ENCODE results near the gene OPA3. TPM values are rescaled to one million over a fixed set of nuclear protein-coding genes. Genes with fewer than 3 reads are reported as not detected.

The OPA3 gene
- total RNA-seq, 1 experiment from 2014 or later: 10.1 TPM

DNA sequence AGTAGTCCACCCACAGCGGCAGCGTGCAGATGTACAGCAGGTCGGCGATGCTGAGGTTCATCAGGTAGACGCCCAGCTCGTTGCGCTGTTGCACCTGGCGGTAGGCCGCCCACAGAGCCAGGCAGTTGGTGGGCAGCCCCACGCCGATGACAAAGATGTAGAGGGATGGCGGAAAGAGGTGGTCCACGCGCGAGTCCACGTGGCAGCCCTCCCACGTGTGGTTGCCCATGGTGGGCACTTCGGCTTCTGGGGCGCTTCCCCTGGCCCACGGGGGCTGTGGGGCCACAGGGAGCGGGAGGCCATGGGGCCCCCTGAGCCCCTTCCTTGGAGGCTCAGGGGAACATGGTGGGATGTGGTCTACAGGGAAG is 7.0 kb upstream of the OPA3 start (continued):
- TF ChIP-seq, protein P1, sequence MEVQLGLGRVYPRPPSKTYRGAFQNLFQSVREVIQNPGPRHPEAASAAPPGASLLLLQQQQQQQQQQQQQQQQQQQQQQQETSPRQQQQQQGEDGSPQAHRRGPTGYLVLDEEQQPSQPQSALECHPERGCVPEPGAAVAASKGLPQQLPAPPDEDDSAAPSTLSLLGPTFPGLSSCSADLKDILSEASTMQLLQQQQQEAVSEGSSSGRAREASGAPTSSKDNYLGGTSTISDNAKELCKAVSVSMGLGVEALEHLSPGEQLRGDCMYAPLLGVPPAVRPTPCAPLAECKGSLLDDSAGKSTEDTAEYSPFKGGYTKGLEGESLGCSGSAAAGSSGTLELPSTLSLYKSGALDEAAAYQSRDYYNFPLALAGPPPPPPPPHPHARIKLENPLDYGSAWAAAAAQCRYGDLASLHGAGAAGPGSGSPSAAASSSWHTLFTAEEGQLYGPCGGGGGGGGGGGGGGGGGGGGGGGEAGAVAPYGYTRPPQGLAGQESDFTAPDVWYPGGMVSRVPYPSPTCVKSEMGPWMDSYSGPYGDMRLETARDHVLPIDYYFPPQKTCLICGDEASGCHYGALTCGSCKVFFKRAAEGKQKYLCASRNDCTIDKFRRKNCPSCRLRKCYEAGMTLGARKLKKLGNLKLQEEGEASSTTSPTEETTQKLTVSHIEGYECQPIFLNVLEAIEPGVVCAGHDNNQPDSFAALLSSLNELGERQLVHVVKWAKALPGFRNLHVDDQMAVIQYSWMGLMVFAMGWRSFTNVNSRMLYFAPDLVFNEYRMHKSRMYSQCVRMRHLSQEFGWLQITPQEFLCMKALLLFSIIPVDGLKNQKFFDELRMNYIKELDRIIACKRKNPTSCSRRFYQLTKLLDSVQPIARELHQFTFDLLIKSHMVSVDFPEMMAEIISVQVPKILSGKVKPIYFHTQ (CRISPR knock-in tag; IDR thresholded peaks at IDR 0.05): no peak
- TF ChIP-seq IRF2 (CRISPR knock-in tag; IDR thresholded peaks at IDR 0.05; ENCODE audit: borderline replicate concordance, low read depth) (no peak), JAZF1 (CRISPR knock-in tag; IDR thresholded peaks at IDR 0.05) (no peak), ZNF671 (CRISPR knock-in tag; IDR thresholded peaks at IDR 0.05) (no peak)

DNA sequence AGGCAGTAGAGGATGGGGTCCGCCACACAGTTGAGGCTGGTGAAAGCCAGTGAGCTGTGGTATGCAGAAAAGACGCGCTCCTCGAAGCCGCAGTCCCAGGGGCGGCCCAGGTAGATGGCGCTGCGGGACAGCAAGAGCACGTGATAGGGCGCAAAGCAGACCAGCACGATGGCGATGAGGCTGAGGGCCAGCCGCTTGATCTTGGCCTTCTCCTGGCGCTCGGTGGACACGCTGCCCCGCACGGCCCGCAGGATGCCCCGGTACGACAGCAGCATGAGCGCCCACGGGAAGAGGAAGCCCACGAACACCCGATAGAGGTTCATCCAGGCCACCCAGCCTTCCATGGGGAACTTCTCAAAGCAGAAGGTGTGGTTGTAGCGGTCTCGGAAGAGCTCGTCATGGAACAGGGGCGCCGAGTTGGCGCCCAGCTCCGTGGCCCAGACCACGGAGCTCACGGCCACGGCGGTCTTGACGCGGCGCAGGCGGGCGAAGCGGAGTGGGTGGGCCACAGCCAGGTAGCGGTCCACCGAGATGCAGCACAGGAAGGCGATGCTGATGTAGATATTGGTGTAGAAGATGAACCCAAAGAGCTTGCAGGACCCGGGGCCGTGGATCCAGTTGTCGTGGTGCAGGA is 6.5 kb upstream of the OPA3 start:
- POLR2A ChIA-PET: interaction anchor here (1.0 to 1.2 kb wide), 3 partner anchors 24 to 51 kb away, joined by 3 to 8 read pairs (median 3); partner anchors contain the start of gene EML2
- Mint-ChIP-seq H3K27ac (no peak overlapping the region), H3K9me3 (no peaks in the 10 kb centered on the region), H3K27me3 (ENCODE audit: low read depth) (peaks cover 60% of the 10 kb centered on the region), H3K4me1 (peaks cover 6% of the 10 kb centered on the region), H3K36me3 (no peaks in the 10 kb centered on the region), H3K4me3 (no peak overlapping the region)
- ATAC-seq (peak; percentile 95), DNase-seq (ENCODE audit: low spot score) (peak; percentile 84)
- CTCF ChIA-PET: interaction anchor here (0.5 to 2.6 kb wide), 31 partner anchors 8 to 407 kb away, joined by 3 to 86 read pairs (median 4); partner anchors contain the start of genes GIPR, QPCTL and SNRPD2
- TF ChIP-seq NR1H2 (CRISPR knock-in tag; IDR thresholded peaks at IDR 0.05) (no peak), TEAD4 (CRISPR knock-in tag; IDR thresholded peaks at IDR 0.05) (peak; percentile 75; the same call in 1 of the 2 replicates), MYBL2 (CRISPR knock-in tag; IDR thresholded peaks at IDR 0.05) (peak; percentile 74; the same call in 1 of the 2 replicates), SP1 (CRISPR knock-in tag; conservative IDR thresholded peaks at IDR 0.05) (peak; percentile 74; the same call in 1 of the 2 replicates), ZNF317 (CRISPR knock-in tag; IDR thresholded peaks at IDR 0.05; ENCODE audit: borderline replicate concordance, low read depth) (no peak), ETV6 (CRISPR knock-in tag; IDR thresholded peaks at IDR 0.05) (peak; percentile 83), KAT7 (CRISPR knock-in tag; IDR thresholded peaks at IDR 0.05; ENCODE audit: borderline replicate concordance) (no peak), NFATC4 (CRISPR knock-in tag; IDR thresholded peaks at IDR 0.05) (no peak), GRHL2 (CRISPR knock-in tag; IDR thresholded peaks at IDR 0.05; ENCODE audit: insufficient replicate concordance, severe bottlenecking) (no peak), NFE2L1 (CRISPR knock-in tag; IDR thresholded peaks at IDR 0.05) (peak; percentile 92; the same call in 1 of the 2 replicates), NR2C2 (CRISPR knock-in tag; IDR thresholded peaks at IDR 0.05) (no peak), TCF7 (CRISPR knock-in tag; IDR thresholded peaks at IDR 0.05; ENCODE audit: low read depth) (no peak), CBFB (CRISPR knock-in tag; IDR thresholded peaks at IDR 0.05; ENCODE audit: low read depth) (no peak), SMAD4 (CRISPR knock-in tag; IDR thresholded peaks at IDR 0.05) (0 out of 2 replicates have a peak, but pooled peaks have one; percentile 48), HMGA2 (CRISPR knock-in tag; IDR thresholded peaks at IDR 0.05) (no peak), PRRX2 (CRISPR knock-in tag; IDR thresholded peaks at IDR 0.05) (no peak)
- TF ChIP-seq, protein P2, sequence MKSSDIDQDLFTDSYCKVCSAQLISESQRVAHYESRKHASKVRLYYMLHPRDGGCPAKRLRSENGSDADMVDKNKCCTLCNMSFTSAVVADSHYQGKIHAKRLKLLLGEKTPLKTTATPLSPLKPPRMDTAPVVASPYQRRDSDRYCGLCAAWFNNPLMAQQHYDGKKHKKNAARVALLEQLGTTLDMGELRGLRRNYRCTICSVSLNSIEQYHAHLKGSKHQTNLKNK (CRISPR knock-in tag; IDR thresholded peaks at IDR 0.05): no peak
- TF ChIP-seq, protein P3, sequence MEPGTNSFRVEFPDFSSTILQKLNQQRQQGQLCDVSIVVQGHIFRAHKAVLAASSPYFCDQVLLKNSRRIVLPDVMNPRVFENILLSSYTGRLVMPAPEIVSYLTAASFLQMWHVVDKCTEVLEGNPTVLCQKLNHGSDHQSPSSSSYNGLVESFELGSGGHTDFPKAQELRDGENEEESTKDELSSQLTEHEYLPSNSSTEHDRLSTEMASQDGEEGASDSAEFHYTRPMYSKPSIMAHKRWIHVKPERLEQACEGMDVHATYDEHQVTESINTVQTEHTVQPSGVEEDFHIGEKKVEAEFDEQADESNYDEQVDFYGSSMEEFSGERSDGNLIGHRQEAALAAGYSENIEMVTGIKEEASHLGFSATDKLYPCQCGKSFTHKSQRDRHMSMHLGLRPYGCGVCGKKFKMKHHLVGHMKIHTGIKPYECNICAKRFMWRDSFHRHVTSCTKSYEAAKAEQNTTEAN (CRISPR knock-in tag; IDR thresholded peaks at IDR 0.05): peak; percentile 81; the same call in 1 of the 2 replicates
- TF ChIP-seq, protein P4, sequence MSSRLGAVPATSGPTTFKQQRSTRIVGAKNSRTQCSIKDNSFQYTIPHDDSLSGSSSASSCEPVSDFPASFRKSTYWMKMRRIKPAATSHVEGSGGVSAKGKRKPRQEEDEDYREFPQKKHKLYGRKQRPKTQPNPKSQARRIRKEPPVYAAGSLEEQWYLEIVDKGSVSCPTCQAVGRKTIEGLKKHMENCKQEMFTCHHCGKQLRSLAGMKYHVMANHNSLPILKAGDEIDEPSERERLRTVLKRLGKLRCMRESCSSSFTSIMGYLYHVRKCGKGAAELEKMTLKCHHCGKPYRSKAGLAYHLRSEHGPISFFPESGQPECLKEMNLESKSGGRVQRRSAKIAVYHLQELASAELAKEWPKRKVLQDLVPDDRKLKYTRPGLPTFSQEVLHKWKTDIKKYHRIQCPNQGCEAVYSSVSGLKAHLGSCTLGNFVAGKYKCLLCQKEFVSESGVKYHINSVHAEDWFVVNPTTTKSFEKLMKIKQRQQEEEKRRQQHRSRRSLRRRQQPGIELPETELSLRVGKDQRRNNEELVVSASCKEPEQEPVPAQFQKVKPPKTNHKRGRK (CRISPR knock-in tag; IDR thresholded peaks at IDR 0.05; ENCODE audit: borderline replicate concordance): no peak
- TF ChIP-seq, protein P5, sequence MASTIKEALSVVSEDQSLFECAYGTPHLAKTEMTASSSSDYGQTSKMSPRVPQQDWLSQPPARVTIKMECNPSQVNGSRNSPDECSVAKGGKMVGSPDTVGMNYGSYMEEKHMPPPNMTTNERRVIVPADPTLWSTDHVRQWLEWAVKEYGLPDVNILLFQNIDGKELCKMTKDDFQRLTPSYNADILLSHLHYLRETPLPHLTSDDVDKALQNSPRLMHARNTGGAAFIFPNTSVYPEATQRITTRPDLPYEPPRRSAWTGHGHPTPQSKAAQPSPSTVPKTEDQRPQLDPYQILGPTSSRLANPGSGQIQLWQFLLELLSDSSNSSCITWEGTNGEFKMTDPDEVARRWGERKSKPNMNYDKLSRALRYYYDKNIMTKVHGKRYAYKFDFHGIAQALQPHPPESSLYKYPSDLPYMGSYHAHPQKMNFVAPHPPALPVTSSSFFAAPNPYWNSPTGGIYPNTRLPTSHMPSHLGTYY (CRISPR knock-in tag; IDR thresholded peaks at IDR 0.05): no peak
- TF ChIP-seq, protein P6, sequence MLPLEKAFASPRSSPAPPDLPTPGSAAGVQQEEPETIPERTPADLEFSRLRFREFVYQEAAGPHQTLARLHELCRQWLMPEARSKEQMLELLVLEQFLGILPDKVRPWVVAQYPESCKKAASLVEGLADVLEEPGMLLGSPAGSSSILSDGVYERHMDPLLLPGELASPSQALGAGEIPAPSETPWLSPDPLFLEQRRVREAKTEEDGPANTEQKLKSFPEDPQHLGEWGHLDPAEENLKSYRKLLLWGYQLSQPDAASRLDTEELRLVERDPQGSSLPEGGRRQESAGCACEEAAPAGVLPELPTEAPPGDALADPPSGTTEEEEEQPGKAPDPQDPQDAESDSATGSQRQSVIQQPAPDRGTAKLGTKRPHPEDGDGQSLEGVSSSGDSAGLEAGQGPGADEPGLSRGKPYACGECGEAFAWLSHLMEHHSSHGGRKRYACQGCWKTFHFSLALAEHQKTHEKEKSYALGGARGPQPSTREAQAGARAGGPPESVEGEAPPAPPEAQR (CRISPR knock-in tag; IDR thresholded peaks at IDR 0.05): no peak
- TF ChIP-seq, protein P7, sequence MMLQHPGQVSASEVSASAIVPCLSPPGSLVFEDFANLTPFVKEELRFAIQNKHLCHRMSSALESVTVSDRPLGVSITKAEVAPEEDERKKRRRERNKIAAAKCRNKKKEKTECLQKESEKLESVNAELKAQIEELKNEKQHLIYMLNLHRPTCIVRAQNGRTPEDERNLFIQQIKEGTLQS (CRISPR knock-in tag; conservative IDR thresholded peaks at IDR 0.05): no peak
- TF ChIP-seq, protein P8, sequence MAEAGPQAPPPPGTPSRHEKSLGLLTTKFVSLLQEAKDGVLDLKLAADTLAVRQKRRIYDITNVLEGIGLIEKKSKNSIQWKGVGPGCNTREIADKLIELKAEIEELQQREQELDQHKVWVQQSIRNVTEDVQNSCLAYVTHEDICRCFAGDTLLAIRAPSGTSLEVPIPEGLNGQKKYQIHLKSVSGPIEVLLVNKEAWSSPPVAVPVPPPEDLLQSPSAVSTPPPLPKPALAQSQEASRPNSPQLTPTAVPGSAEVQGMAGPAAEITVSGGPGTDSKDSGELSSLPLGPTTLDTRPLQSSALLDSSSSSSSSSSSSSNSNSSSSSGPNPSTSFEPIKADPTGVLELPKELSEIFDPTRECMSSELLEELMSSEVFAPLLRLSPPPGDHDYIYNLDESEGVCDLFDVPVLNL (CRISPR knock-in tag; IDR thresholded peaks at IDR 0.05; ENCODE audit: borderline replicate concordance, low read depth): no peak

Measured in WTC11 (cell line).